Astrocyte (in vitro differentiated cells and primary cell): ENCODE results near the gene MRPL33. TPM values are rescaled to one million over a fixed set of nuclear protein-coding genes. Genes with fewer than 3 reads are reported as not detected.
"Not testable (repeated sequence)": the region's sequence is repeated elsewhere in the genome, so short reads cannot be mapped to it uniquely, and the experiment has no call there.

Source experiments
- DNase-seq: peaks from one replicate; pipeline ENCODE4 v3.0.0-alpha.2; 2010; ENCODE audit warnings: low read depth
- FAIRE-seq: peaks from 2 replicates; lab custom pipeline; 2011; peaks lifted over from hg19 to GRCh38; lab: Jason Lieb, UNC
- H2AFZ ChIP-seq: 2 replicates; pipeline ENCODE4 v1.6.0; 2012; ENCODE audit warnings: low read depth, low read length, inconsistent platforms
- H3K27ac ChIP-seq: 2 replicates; pipeline ENCODE4 v1.5.1; 2011; ENCODE audit warnings: low read depth, low read length, inconsistent platforms
- H3K27me3 ChIP-seq: 2 replicates; pipeline ENCODE4 v1.6.0; 2011; ENCODE audit warnings: low read length, inconsistent platforms; ENCODE audit not compliant: insufficient read depth
- H3K36me3 ChIP-seq: 2 replicates; pipeline ENCODE4 v1.5.1; 2011; ENCODE audit warnings: low read length, inconsistent platforms; ENCODE audit not compliant: insufficient read depth
- H3K4me1 ChIP-seq: 2 replicates; pipeline ENCODE4 v1.5.1; 2011; ENCODE audit warnings: low read length, inconsistent platforms; ENCODE audit not compliant: insufficient read depth
- H3K4me2 ChIP-seq: 2 replicates; pipeline ENCODE4 v1.6.0; 2012; ENCODE audit warnings: low read length, inconsistent platforms
- H3K4me3 ChIP-seq: 2 replicates; pipeline ENCODE4 v1.5.1; 2011; ENCODE audit warnings: low read depth, mild to moderate bottlenecking, low read length, inconsistent platforms; ENCODE audit not compliant: insufficient read depth
- H3K79me2 ChIP-seq: 2 replicates; pipeline ENCODE4 v1.6.0; 2012; ENCODE audit warnings: mild to moderate bottlenecking, low read length, inconsistent platforms; ENCODE audit not compliant: insufficient read depth
- H3K9ac ChIP-seq: 2 replicates; pipeline ENCODE4 v1.6.0; 2012; ENCODE audit warnings: mild to moderate bottlenecking, low read length, inconsistent platforms
- H3K9me3 ChIP-seq: 2 replicates; pipeline ENCODE4 v1.5.1; 2012; ENCODE audit warnings: low read depth, mild to moderate bottlenecking, low read length, inconsistent platforms; ENCODE audit not compliant: insufficient read depth
- H4K20me1 ChIP-seq: 2 replicates; pipeline ENCODE4 v1.6.0; 2012; ENCODE audit warnings: low read length, inconsistent platforms; ENCODE audit not compliant: insufficient read depth
- H3K27ac Mint-ChIP-seq: one replicate; pipeline ENCODE4 v1.8.0; 2021; ENCODE audit warnings: mild to moderate bottlenecking, mixed read lengths; ENCODE audit not compliant: unreplicated experiment
- H3K27me3 Mint-ChIP-seq: one replicate; pipeline ENCODE4 v1.8.0; 2021; ENCODE audit warnings: low read depth, mixed read lengths; ENCODE audit not compliant: unreplicated experiment
- H3K36me3 Mint-ChIP-seq: one replicate; pipeline ENCODE4 v1.8.0; 2021; ENCODE audit warnings: low read depth, mixed read lengths; ENCODE audit not compliant: unreplicated experiment
- H3K4me1 Mint-ChIP-seq: one replicate; pipeline ENCODE4 v1.8.0; 2021; ENCODE audit warnings: low read depth, mixed read lengths; ENCODE audit not compliant: unreplicated experiment
- H3K4me3 Mint-ChIP-seq: one replicate; pipeline ENCODE4 v1.8.0; 2021; ENCODE audit warnings: mild to moderate bottlenecking, moderate library complexity, mixed read lengths; ENCODE audit not compliant: unreplicated experiment
- H3K9me3 Mint-ChIP-seq: one replicate; pipeline ENCODE4 v1.8.0; 2021; ENCODE audit warnings: mild to moderate bottlenecking, mixed read lengths; ENCODE audit not compliant: unreplicated experiment
- EZH2 ChIP-seq: IDR thresholded peaks from 2 replicates; pipeline ENCODE4 v1.6.1; 2012; ENCODE audit warnings: mild to moderate bottlenecking, low read length, inconsistent platforms; ENCODE audit not compliant: insufficient read depth
- total RNA-seq: library from RNA; stranded (reverse); gene quantifications from 2 replicates; pipeline ENCODE4 v1.2.1, GENCODE V29; 2021
- TF ChIP-seq, protein P1 (sequence below): IDR thresholded peaks from 2 replicates; pipeline ENCODE4 v1.5.1; 2011; ENCODE audit warnings: low read depth, mild to moderate bottlenecking, inconsistent platforms, low read length, moderate library complexity; ENCODE audit not compliant: insufficient read depth

MRPL33 gene
- total RNA-seq, 1 donor from 2014 or later = 85.3 TPM

DNA sequence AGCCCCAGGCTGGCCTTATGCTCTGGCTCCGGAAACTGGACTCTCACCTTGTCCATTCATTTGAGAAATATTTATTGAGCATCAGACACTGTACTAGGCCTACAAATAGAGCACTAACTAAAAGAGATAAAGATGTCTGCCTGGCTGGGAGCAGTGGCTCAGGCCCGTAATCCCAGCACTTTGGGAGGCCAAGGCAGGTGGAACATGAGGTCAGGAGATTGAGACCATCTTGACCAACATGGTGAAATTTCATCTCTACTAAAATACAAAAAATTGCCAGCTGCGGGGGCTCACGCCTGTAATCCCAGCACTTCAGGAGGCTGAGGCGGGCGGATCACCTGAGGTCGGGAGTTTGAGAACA is 7.6 kb upstream of the MRPL33 start:
- Mint-ChIP-seq H3K9me3 (no peaks in the 10 kb centered on the region), H3K27ac (no peak overlapping the region), H3K4me1 (peaks cover 29% of the 10 kb centered on the region), H3K4me3 (no peak overlapping the region), H3K27me3 (peaks cover 1% of the 10 kb centered on the region), H3K36me3 (peaks cover 3% of the 10 kb centered on the region)
- Histone ChIP-seq H3K27ac (no peak overlapping the region), H3K4me1 (peaks cover 25% of the 10 kb centered on the region), H2AFZ (no peak overlapping the region), H3K4me3 (no peak overlapping the region), H3K9ac (no peak overlapping the region), H3K79me2 (no peaks in the 10 kb centered on the region), H3K9me3 (no peaks in the 10 kb centered on the region), H3K4me2 (no peak overlapping the region), H3K27me3 (no peaks in the 10 kb centered on the region), H3K36me3 (no peaks in the 10 kb centered on the region), H4K20me1 (no peaks in the 10 kb centered on the region)
- DNase-seq (no peak), FAIRE-seq (no peak)
- TF ChIP-seq, protein P1, sequence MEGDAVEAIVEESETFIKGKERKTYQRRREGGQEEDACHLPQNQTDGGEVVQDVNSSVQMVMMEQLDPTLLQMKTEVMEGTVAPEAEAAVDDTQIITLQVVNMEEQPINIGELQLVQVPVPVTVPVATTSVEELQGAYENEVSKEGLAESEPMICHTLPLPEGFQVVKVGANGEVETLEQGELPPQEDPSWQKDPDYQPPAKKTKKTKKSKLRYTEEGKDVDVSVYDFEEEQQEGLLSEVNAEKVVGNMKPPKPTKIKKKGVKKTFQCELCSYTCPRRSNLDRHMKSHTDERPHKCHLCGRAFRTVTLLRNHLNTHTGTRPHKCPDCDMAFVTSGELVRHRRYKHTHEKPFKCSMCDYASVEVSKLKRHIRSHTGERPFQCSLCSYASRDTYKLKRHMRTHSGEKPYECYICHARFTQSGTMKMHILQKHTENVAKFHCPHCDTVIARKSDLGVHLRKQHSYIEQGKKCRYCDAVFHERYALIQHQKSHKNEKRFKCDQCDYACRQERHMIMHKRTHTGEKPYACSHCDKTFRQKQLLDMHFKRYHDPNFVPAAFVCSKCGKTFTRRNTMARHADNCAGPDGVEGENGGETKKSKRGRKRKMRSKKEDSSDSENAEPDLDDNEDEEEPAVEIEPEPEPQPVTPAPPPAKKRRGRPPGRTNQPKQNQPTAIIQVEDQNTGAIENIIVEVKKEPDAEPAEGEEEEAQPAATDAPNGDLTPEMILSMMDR = no peak
- no peak for TF ChIP-seq EZH2

DNA sequence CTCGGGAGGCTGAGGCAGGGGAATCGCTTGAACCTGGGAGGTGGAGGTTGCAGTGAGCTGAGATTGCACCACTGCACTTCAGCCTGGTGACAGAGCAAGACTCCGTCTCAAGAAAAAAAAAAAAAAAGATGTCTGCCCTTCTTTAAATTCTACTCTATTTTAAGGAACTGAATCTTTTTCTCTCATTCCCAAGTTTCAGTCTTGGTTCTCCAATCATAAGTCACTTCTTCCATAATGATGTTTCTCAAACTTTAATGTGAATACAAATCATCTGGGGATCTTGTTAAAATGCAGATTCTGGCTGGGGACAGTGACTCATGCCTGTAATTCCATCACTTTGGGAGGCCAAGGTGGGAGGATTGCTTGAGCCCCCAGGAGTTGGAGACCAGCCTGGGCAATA is 7.0 kb upstream of the MRPL33 start:
- not testable (repeated sequence) for DNase-seq, H3K27ac Mint-ChIP-seq, H3K9me3 ChIP-seq, H3K27me3 ChIP-seq, H3K4me2 ChIP-seq, H3K4me3 Mint-ChIP-seq, H3K27ac ChIP-seq, FAIRE-seq, H3K36me3 Mint-ChIP-seq, H3K9me3 Mint-ChIP-seq, H3K27me3 Mint-ChIP-seq, H3K4me3 ChIP-seq, H2AFZ ChIP-seq, H3K36me3 ChIP-seq, H3K79me2 ChIP-seq, H4K20me1 ChIP-seq, H3K9ac ChIP-seq
- H3K4me1 Mint-ChIP-seq = peaks cover 29% of the 10 kb centered on the region
- H3K4me1 ChIP-seq = peaks cover 25% of the 10 kb centered on the region

DNA sequence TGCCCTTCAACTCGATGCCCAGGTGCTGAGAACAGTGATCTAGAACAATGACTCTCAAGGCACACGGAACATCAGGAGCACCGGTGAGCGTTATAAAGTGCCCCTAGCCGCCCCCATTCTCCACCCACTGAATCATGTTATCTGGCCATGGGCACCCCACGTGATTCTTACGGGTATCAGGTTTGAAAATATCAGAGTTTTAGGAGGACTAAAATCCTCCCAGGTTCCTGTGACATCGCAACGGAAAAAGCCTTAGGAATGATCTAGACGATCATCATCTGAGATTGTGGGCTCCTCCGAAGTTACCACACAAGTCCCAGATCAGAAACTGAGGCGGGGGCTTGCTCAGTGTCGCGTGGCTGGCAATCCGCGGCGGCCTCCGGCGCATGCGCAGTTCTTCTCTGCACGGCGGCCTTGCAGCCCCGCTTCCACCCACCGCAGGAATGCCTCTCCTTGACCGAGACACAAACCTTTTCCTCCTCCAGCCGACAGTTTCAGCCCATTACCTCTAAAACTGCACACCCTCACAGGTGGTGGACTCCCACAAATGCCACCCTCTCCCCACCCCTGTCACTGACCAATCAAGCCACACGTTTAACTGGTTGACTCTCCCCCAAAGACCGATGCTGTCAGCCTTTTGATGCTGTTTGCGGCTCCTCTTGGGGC is 5.8 kb upstream of the MRPL33 start:
- Mint-ChIP-seq H3K4me1 (peaks cover 27% of the 10 kb centered on the region), H3K9me3 (no peaks in the 10 kb centered on the region), H3K27me3 (peaks cover 1% of the 10 kb centered on the region), H3K4me3 (no peak overlapping the region), H3K36me3 (no peaks in the 10 kb centered on the region), H3K27ac (peak overlapping the region; percentile 38)
- no peak for TF ChIP-seq EZH2
- TF ChIP-seq, protein P1 = no peak
- Histone ChIP-seq H3K9ac (peak overlapping the region; percentile 53), H3K4me1 (peaks cover 24% of the 10 kb centered on the region), H3K27me3 (no peaks in the 10 kb centered on the region), H3K4me3 (no peak overlapping the region), H3K4me2 (peak overlapping the region; percentile 79), H3K9me3 (no peaks in the 10 kb centered on the region), H3K79me2 (no peaks in the 10 kb centered on the region), H3K27ac (no peak overlapping the region), H4K20me1 (no peaks in the 10 kb centered on the region), H3K36me3 (no peaks in the 10 kb centered on the region), H2AFZ (peak overlapping the region; percentile 80)
- DNase-seq (peak; percentile 48), FAIRE-seq (no peak)
